HG02884 (cell line): ENCODE results near the gene ALOX12B.
"Not testable (repeated sequence)": the region's sequence is repeated elsewhere in the genome, so short reads cannot be mapped to it uniquely, and the experiment has no call there.

Experiments
- ATAC-seq: cut with Tn5 transposase; IDR thresholded peaks from one replicate; pipeline ENCODE4 v1.9.1; 2021; ENCODE audit warnings: mild to moderate bottlenecking, moderate library complexity; ENCODE audit not compliant: unreplicated experiment

Gene ALOX12B

DNA sequence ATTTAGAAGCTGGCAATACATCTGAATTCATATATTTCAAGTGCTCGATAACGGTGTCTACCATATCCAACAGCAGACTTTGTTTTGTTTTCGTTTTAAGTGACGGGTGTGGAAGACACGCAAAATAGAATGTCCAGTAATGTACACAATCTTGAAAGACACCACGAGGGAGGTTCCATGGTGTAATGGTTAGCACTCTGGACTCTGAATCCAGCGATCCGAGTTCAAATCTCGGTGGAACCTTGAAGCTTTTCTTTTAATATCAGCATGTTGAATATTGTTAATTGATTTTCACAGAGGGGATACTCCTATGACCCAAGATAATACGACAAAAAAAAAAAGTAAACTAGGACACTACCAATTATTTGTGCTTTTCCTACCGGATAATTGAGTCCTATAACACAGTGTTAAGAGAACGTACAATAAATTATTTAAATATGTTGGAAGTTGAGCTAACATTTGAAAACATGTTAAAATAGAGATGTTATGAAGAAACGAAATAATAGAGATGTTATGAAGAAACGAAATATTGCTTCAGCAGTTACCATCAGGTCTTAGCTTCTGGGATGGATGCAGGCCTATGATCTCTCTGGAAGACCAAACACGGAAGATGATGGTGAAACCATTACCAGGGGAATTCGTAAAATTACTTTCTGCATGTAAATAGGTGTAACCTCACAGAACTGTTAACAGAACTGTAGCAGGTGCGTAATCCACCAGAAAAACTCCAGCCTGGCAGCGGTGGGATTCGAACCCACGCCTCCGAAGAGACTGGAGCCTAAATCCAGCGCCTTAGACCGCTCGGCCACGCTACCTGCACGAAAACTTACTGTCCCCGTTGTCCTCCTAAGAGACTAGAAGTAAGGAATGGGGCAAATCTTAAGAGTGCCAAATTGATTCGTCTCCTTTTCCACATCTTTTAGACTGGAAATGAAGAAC, 32.3 kb upstream of the ALOX12B start:
- no peak for ATAC-seq

DNA sequence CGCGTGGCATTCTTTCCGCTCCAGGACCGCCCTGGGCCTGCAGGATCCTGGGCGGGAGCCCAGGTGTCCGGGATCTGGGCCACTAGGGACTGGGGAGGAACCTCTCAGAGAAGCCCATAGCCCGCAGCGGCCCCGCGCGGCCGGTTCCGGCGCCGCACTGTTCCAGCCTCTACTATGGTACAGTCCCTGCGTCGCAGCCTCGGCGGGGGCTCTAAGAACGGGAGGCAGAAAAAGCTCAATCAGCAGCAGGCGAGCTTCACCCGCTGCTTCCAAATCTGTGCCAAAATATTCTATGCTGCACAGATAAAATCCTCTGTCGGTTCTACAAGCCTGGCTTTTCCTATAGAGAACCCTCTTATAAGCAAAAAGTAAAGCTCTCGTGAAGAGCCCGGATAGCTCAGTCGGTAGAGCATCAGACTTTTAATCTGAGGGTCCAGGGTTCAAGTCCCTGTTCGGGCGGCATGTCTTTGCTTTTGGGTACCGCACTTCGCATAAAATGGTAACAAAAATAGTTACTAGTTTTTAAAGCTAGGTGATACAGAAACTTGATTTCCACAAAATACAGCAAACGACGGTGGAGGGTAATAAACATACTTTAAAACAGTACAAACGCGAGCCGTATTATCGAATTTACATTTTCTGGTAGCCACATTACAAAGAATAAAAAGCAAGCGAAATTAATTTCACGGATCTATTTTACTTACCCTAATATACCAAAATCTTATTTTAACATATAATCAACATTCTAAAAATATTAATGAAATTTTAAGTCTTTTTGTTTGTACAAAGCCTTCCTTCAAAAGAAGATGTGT, 31.5 kb upstream of the ALOX12B start:
- ATAC-seq, result no peak

DNA sequence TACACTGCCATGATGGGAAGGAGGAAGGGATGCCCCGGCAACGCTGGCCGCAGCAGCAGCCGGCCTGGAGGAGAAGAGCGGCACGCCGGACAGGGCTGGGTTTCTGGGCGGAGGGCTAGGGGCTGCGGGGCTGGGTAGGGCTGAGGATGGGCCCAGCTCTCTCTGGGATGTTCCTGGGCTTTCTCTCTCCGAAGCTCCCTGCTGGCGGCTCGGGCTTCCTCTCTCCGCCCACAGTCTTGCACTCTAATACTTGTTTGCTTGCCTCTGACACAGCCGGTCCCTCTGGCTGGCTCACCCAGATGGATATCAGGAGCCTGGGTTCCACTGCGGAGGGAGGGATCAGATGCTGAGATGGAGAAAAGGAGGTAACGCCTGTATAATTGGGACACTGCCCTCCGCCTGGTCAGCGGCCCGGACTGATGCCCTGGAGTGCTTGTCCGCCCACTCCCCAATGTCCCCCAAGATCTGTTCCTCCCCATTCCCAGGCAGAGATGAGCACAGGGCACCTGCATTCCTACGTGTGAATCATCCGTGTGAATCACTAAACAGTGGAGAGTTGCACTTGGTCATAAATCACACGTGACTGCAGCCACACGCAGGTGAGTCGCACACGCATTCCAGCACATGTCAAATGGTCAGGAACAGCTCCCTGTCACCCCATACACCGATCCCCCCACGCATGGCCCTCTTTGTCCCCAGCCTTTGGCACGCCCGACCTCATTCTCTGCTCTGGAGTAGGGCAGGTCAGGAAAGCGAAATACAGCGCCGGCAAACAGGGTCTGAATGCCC, 30.7 kb upstream of the ALOX12B start, which contains the start of gene ALOXE3:
ALOXE3 (minus strand) TSS at position 535 of the 789 bp plus-strand sequence; CDS start at position 11, 524 bp downstream.
- ATAC-seq, result no peak

- no peak for ATAC-seq
Measured at GRCh38 chr17:8117367-8117979, 30.0 kb upstream of the ALOX12B start.

GRCh38 chr17:8116776-8117175, 29.3 kb upstream of the ALOX12B start:
- ATAC-seq, result no peak

GRCh38 chr17:8110907-8111306, 23.4 kb upstream of the ALOX12B start:
- ATAC-seq, result no peak

- no peak for ATAC-seq
Measured at GRCh38 chr17:8110456-8110804, 22.9 kb upstream of the ALOX12B start.

GRCh38 chr17:8109661-8110455, 22.3 kb upstream of the ALOX12B start:
- ATAC-seq, result no peak

DNA sequence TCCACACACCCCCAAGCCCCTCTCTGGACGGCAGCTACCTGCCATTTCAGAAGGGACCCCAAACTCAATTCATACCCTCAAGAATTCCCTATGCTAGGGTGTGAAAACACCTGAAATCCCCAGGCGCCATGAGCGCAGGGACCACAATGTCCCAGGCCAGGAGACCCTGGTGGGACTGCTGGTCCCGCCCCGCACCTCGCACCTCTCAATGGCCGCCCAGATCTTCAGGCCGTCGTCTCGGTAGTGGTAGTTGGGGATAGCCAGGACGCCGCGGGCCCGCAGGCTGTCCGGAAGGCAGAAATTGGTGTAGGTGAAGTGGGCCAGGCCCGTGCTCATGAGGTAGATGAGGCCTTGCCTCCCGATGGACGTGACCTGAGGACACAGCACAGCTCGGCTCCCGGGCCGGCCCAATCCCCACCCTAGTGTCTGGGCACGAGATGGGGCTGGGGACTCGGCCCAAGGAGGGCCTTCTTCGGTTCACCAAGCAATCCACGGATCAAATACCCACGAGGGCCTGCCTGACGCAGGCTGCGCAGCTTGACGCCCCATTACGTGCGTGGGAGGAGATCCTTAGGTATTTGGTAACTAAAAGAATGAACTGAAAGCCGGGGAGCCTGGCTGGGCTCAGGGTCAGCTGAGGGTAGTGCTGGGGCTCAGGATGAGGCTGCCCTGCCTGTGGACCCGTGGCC, 21.6 kb upstream of the ALOX12B start:
- no peak for ATAC-seq

GRCh38 chr17:8106980-8107379, 19.5 kb upstream of the ALOX12B start:
- not testable (repeated sequence) for ATAC-seq

- ATAC-seq, result no peak
Measured at GRCh38 chr17:8105957-8106398, 18.5 kb upstream of the ALOX12B start.

DNA sequence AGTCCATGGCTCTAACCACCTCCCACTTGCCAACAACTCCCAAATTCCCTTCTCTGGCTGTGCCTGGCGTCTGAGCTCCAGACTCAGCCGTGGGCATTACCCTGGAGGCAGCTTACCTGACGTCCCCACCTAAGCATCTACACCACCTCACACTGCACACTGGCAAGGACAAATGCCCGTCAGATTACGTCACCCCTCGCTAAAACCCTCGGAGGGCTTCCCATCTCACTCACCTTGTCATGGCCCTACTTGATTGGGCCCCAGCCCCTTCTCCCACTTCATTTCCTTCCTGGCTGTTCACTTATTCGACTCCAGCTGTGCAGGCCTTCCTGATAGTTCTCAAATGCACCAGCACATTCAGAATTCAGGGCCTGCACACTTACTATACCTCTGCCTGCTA, 17.4 kb upstream of the ALOX12B start:
- ATAC-seq, result no peak

GRCh38 chr17:8103549-8103948, 16.0 kb upstream of the ALOX12B start:
- ATAC-seq, result no peak

DNA sequence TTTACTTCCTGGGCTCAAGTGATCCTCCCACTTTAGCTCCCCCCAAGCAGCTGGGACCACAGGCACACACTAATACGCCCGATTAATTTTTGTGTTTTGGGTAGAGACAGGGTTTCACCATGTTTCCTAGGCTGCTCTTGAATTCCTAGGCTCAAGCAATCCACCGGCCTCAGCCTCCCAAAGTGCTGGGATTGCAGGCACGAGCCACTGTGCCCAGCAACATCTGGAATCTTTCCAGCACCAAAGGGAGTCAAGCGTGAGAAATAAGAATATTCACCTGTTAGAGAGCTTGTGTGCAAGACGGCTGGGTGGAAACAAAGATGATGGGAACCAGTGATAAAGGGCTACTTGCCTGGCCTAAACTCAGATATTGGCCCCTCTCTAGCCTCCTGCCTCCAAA, 14.2 kb upstream of the ALOX12B start:
- no peak for ATAC-seq

DNA sequence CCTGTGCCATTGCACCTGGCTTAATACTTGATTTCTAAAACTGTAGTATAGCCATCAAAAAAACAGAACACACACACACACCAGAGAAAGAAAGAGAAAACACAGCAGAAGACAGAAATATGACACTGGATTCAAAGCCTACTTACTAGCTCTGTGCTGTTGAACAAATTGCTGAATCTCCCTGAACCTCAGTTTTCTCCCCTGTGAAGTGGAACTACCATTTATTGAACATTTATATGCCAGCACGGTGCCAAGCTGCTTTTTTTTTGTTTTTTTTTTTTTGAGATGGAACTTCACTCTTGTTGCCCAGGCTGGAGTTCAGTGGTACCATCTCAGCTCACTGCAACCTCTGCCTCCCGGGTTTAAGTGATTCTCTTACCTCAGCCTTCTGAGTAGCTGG, 13.2 kb upstream of the ALOX12B start:
- no peak for ATAC-seq

- no peak for ATAC-seq
Measured at GRCh38 chr17:8100111-8100510, 12.6 kb upstream of the ALOX12B start.

GRCh38 chr17:8096541-8096940, 9.0 kb upstream of the ALOX12B start:
- ATAC-seq, result no peak

DNA sequence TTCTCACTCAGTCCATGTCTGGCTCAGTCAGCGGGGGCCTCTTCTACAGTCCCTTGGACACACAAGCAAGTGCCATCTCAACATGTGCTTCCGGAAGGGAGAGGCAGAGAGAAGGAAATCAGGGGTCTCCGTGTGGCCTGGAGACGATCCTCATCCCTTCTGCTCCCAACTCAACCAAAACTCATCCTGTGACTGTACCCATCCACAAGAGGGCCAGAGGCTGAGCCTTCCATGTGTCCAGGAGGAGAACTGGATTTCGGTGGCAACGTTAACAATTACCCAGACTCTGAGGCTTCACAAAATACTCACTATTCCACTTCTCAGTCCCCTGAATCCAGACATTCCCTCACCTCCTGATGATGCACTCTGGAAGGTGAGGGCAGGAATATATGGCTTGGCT, 7.8 kb upstream of the ALOX12B start:
- ATAC-seq, result no peak

DNA sequence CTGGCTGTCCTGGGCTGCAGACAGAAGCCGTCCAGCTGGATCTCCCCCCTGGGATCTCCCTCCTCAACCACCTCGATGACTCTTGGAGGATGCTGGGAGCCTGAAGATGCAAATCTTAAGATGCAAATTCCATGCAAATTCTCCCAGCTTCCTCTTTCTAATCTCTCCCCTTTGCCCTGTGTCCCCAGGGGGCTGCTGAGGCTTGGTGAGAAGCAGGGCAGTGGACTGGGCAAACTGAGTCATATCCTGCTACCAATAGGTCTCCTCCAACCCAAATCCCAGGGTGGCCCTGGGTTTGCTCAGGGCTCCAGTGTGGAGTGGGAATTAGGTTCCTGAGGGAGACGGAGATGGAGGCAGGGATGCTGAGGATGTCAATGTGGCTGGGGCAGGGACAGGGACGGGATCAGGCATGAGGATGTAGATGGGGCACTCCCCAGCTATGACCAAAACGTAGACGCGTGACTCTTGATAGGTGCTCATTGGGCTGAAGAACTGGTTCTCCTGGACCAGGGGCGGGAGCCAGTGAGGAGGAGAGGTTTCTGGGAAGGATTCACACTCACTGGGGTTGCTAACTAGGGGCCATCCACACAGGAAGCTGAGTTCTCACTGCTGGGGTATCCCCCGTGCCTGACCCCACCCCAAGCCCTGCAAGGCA, 3.6 kb upstream of the ALOX12B start:
- no peak for ATAC-seq
